KOPT-K1 (cell line): ENCODE results near the gene ARL17A.
"Not testable (repeated sequence)": the region's sequence is repeated elsewhere in the genome, so short reads cannot be mapped to it uniquely, and the experiment has no call there.

Experiments
- H3K27ac ChIP-seq: fragments of 200-600 bp; sonication (generic); 2 replicates; pipeline ENCODE4 v1.5.1; 2016; ENCODE audit warnings: antibody characterized with exemption, mild to moderate bottlenecking, low read depth, low read length; ENCODE audit not compliant: poor library complexity, severe bottlenecking
- H3K36me3 ChIP-seq: fragments of 200-600 bp; sonication (generic); 2 replicates; pipeline ENCODE4 v1.5.1; 2017; ENCODE audit warnings: antibody characterized with exemption, mild to moderate bottlenecking, low read length, moderate library complexity; ENCODE audit not compliant: insufficient read depth
- H3K9me3 ChIP-seq: fragments of 200-600 bp; sonication (generic); 2 replicates; pipeline ENCODE4 v1.5.1; 2017; ENCODE audit warnings: antibody characterized with exemption, low read length, mild to moderate bottlenecking; ENCODE audit not compliant: insufficient read depth, poor library complexity, severe bottlenecking

ARL17A gene

GRCh38 chr17:46579083-46580075, at the start of gene ARL17A:
Gene ARL17A (minus strand): TSS chr17:46579691. CDS start chr17:46576322, 3,369 bp downstream.
- H3K9me3 ChIP-seq, H3K36me3 ChIP-seq: not testable (repeated sequence)
- peak within 1 kb of the TSS; percentile 57 for H3K27ac ChIP-seq

DNA sequence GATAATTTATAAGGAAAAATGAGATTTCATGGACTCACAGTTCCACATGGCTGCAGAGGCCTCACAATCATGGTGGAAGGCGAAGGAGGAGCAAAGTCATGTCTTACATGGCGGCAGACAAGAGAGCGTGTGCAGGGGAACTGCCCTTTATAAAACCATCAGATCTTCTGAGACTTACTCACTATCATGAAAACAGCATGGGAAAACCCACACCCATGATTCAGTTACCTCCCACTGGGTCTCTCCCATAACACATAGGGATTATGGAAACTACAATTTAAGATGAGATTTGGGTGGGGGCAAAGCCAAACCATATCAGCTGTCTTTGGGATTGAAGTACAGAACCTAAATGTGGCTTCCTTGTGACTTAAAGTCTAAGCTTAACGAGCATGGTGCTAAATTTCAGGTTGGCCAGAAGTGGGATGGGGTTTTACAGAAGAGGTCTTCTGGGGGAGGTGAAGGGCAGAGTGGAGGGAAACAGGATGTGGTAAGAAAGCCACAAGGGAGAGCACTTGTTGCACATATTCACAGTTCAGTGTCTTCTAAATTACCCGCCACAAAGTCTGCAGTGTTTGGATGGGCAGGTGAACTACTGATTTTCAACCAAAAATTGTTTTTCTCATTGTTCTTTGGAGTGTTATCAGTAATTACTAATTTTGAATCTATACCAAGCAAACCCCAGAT, 49.4 kb upstream of the ARL17A start:
- not testable (repeated sequence) for H3K27ac ChIP-seq, H3K9me3 ChIP-seq, H3K36me3 ChIP-seq

DNA sequence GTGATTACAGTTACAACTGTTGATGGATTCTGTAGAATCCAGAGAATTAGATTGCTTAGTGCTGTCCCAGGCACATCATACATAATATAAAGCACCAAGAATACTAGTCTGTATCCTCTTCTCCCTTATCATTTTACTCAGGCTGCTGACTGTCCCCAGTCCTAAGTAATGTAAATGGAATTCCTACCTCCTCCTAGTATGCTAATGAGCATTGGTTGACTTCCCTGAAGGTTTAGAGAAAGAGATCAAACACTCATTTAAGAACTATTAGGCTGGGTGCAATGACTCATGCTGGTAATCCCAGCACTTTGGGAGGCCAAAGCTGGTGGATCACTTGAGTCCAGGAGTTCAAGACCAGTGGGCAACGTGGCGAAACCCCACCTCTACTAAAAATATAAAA, 48.0 kb upstream of the ARL17A start:
- not testable (repeated sequence) for H3K36me3 ChIP-seq, H3K9me3 ChIP-seq, H3K27ac ChIP-seq

DNA sequence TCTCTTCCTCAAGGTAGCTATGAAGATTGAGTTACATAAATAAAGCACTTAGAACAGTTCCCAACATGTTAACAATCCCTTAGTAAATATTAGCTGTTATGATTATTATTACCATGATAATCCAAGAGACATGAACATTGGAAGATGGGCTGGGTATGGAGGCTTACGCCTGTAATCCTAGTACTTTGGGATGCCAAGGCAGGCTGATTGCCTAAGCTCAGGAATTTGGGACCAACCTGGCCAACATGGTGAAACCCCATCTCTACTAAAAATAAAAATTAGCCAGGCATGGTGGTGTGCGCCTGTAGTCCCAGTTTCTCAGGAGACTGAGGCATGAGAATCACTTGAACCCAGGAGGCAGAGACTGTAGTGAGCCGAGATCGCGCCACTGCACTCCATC, 45.2 kb upstream of the ARL17A start:
- not testable (repeated sequence) for H3K36me3 ChIP-seq, H3K9me3 ChIP-seq, H3K27ac ChIP-seq

- H3K36me3 ChIP-seq, H3K9me3 ChIP-seq, H3K27ac ChIP-seq: not testable (repeated sequence)
Observed at GRCh38 chr17:46623790-46624189, 44.3 kb upstream of the ARL17A start.

DNA sequence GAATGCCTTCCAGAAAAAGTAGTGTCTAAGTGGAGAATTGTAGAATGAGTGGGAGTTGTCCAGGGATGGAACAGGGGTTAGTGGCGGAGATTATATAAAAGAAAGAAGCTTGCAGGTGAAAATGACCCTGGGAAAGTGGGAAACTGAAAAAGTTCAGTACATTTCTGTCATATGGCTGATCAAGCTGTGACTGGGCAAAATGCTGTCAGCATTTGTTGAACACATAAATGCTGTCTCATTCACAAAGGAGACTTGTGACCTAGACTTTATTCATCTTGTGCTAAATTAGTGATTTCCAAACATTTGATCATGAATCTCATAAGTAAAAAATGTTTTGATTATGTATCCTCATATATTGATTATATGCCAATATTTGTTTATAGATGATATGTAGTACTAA, 39.5 kb upstream of the ARL17A start:
- H3K36me3 ChIP-seq, H3K27ac ChIP-seq, H3K9me3 ChIP-seq: not testable (repeated sequence)

- H3K27ac ChIP-seq, H3K36me3 ChIP-seq, H3K9me3 ChIP-seq: not testable (repeated sequence)
Observed at GRCh38 chr17:46617121-46617520, 37.6 kb upstream of the ARL17A start.

DNA sequence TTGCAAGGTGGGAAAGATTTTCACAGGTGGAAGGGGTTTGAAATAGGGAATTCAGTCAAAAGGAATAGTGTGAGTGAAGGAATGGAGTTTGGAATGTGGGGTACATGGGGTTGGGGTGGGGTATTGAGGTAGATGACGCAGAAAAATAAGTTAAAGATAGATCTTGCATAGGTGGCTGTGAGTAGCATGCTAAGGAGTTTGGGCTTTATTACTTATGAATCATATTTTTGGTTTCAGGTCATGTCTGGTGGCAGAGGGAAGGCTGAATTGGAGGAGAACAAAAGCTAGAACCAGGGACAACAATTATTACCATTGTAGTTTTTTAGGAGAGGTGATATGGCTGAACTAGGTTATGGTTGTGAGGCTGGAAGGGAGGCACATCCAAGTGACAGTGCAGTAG, 34.4 kb upstream of the ARL17A start:
- H3K9me3 ChIP-seq, H3K36me3 ChIP-seq, H3K27ac ChIP-seq: not testable (repeated sequence)

GRCh38 chr17:46611304-46611703, 31.8 kb upstream of the ARL17A start:
- not testable (repeated sequence) for H3K36me3 ChIP-seq, H3K27ac ChIP-seq, H3K9me3 ChIP-seq

DNA sequence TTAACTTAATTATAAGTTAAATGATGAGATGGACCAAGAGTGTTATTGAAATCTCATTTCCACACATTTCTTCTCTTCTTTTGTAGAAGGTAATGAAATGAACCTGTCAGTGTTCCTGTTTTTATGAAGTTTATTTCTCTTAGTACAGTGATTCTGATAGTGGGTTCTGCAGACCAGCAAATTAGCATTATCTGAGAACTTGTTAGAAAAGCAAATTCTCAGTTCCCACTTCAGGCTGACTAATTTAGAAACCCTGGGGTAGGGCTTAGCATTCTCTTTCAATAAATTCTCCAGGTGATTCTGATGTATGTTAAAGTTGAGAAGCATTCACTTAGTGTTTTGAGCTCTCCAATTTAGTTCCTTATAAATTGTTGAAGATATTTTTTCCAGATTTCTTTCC, 23.6 kb upstream of the ARL17A start:
- H3K9me3 ChIP-seq, H3K27ac ChIP-seq, H3K36me3 ChIP-seq: not testable (repeated sequence)

GRCh38 chr17:46600767-46601166, 21.3 kb upstream of the ARL17A start:
- not testable (repeated sequence) for H3K9me3 ChIP-seq, H3K27ac ChIP-seq, H3K36me3 ChIP-seq

DNA sequence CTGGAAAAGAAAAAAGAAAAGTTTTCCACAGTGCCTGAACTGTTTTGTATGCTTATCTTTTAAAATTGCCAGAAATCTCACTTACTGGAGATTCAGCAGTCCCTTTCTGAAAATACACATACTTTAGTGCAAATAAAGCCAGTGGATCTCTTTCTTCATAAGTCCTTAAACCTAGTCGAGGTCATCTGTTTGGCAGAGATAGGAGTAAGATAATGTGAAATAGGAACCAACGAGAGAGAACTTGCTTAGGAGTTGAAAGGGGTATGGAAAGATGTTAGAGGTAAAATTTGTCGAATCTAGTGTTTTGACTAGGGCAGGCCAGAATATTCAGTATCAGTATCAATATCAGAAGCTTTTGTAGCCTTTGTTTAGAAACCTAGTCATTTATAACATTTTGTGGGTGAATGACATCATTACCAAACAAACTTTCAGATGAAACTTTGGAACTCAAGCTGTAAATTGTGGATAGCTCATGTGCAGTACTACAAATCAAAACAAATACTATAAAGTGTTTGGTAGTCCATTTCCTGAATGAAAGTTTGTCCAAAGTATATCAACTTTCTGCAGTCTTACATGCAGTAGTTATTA, 18.9 kb upstream of the ARL17A start:
- not testable (repeated sequence) for H3K27ac ChIP-seq, H3K36me3 ChIP-seq, H3K9me3 ChIP-seq

DNA sequence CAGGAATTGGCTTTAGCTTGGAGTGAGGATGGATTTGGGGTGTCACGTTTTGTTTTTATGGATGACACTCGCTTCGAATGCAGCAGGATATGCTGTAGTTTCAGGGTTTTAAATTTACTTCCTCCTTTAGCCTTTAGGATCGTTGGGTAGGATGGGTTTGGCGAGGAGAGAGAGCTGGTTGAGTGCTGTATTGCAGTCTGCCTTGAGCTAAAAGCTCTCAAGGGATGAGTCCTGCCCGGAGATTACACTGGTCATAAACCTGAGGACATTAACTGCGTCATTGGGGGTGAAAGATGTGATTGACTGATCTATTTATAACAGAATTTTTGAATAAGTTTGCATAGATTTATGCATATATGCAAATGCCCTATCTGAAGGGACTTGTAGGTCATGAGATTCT, 11.8 kb upstream of the ARL17A start:
- H3K27ac ChIP-seq, H3K36me3 ChIP-seq, H3K9me3 ChIP-seq: not testable (repeated sequence)

- H3K9me3 ChIP-seq, H3K27ac ChIP-seq, H3K36me3 ChIP-seq: not testable (repeated sequence)
Observed at GRCh38 chr17:46590157-46591146, 11.0 kb upstream of the ARL17A start, which contains the start of gene NSF. Gene NSF (plus strand): TSS chr17:46590669. CDS start chr17:46590776, 107 bp downstream.
